Measurements from ENCODE around the gene RSL1D1.
"Not testable (repeated sequence)": the region's sequence is repeated elsewhere in the genome, so short reads cannot be mapped to it uniquely, and the experiment has no call there.

RSL1D1 gene

DNA sequence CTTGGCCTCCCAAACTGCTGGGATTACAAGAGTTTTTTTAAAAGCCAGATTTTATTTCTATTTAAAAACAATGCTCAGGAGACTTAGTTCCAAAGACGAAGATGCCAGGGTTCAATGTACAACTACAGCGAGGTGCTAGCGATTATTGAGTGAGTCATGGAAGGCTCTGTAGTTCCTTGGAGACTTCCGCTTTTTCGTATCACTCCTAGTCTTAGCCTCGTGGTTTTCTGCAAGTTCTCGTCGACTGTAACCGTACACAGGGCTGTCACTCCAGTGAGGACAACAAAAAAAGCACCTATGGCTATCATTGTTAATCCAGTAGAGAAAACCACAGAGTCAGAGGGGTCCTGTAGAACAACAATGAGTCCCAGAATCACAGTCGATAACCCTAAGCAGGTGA lies 31.5 kb downstream of the RSL1D1 start:
- DNase-seq (ENCODE audit: low spot score), result no peak
- TF ChIP-seq, protein P1, sequence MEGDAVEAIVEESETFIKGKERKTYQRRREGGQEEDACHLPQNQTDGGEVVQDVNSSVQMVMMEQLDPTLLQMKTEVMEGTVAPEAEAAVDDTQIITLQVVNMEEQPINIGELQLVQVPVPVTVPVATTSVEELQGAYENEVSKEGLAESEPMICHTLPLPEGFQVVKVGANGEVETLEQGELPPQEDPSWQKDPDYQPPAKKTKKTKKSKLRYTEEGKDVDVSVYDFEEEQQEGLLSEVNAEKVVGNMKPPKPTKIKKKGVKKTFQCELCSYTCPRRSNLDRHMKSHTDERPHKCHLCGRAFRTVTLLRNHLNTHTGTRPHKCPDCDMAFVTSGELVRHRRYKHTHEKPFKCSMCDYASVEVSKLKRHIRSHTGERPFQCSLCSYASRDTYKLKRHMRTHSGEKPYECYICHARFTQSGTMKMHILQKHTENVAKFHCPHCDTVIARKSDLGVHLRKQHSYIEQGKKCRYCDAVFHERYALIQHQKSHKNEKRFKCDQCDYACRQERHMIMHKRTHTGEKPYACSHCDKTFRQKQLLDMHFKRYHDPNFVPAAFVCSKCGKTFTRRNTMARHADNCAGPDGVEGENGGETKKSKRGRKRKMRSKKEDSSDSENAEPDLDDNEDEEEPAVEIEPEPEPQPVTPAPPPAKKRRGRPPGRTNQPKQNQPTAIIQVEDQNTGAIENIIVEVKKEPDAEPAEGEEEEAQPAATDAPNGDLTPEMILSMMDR (conservative IDR thresholded peaks at IDR 0.05; ENCODE audit: low read depth), result no peak
- ChIA-PET POLR2A (ENCODE audit: low non-redundant PET) (interaction anchor here (0.6 kb wide), 1 partner anchor 188 kb away, joined by 3 read pairs; no protein-coding TSS in a partner anchor), CTCF (no interaction called here)
- no peak overlapping the region for H3K27ac ChIP-seq

DNA sequence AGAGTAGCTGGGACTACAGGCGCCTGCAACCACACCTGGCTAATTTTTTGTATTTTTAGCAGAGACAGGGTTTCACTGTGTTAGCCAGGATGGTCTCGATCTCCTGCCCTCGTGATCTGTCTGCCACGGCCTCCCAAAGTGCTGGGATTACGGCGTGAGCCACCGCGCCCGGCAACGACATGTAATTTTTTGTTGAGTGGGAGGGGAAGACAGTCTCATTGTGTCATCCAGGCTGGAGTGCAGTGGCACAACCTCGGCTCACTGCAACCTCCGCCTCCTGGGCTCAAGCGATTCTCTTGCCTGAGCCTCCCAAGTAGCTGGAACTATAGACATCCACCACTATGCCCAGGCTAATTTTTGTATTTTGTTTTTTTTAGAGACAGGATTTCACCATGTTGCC lies 32.4 kb downstream of the RSL1D1 start:
- POLR2A ChIA-PET (ENCODE audit: low non-redundant PET), result interaction anchor here (0.7 kb wide), 1 partner anchor 18 kb away, joined by 3 read pairs; no protein-coding TSS in a partner anchor
- H3K27ac ChIP-seq; CTCF ChIA-PET; DNase-seq (ENCODE audit: low spot score): not testable (repeated sequence)

DNA sequence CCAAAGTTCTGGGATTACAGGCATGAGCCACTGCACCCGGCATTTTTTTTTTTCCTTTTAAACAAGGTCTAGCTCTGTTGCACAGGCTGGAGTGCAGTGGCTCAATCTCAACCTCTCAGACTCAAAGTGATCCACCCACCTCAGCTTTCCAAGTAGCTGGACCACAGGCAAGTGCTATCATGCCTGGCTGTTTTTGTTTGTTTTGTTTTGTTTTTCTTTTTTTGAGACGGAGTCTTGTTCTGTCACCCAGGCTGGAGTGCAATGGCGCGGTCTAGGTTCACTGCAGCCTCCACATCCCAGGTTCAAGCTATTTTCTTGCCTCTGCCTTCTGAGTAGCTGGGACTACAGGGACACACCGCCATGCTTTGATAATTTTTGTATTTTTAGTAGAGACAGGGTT lies 35.2 kb downstream of the RSL1D1 start:
- CTCF ChIA-PET, result no interaction called here
- H3K27ac ChIP-seq, result 0 out of 2 replicates have a peak overlapping the region, but pooled peaks have one; percentile 2
- POLR2A ChIA-PET (ENCODE audit: low non-redundant PET), result no interaction called here
- TF ChIP-seq, protein P1 (conservative IDR thresholded peaks at IDR 0.05; ENCODE audit: low read depth), result no peak
- DNase-seq (ENCODE audit: low spot score), result no peak

DNA sequence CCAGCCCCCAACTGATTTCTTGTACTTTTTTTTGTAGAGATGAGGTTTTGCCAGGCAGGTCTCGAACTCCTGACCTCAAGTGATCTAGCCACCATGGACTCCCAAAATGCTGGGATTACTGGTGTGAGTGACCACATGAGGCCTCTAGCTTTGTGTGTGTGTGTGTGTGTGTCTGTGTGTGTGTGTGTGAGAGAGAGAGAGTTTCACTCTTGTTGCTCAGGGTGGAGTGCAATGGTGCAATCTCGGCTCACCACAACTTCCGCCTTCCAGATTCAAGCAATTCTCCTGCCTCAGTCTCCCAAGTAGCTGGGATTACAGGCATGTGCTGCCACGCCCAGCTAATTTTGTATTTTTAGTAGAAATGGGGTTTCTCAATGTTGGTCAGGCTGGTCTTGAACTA lies 36.5 kb downstream of the RSL1D1 start:
- POLR2A ChIA-PET (ENCODE audit: low non-redundant PET); H3K27ac ChIP-seq; CTCF ChIA-PET; DNase-seq (ENCODE audit: low spot score): not testable (repeated sequence)

DNA sequence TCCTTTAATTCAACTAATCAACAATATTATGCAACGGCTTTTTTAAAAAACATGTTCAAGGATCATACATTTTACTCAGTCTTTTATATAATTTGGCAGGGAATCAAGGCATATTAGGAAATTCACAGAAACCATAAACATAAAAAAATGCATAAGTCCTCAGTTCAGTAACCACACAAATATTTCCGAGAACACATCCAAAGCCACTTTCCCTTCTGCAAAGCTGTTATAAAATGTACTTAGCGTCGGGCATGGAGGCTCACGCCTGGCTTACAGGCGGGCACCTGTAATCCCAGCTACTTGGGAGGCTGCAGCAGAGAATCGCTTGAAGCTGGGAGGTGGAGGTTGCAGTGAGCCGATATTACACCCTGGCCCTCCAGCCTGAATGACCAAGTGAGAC lies 44.6 kb downstream of the RSL1D1 start:
- H3K27ac ChIP-seq, result peak overlapping the region; percentile 40
- ChIA-PET POLR2A (ENCODE audit: low non-redundant PET) (no interaction called here), CTCF (no interaction called here)
- no peak for DNase-seq (ENCODE audit: low spot score)
- TF ChIP-seq, protein P1 (conservative IDR thresholded peaks at IDR 0.05; ENCODE audit: low read depth), result no peak

DNA sequence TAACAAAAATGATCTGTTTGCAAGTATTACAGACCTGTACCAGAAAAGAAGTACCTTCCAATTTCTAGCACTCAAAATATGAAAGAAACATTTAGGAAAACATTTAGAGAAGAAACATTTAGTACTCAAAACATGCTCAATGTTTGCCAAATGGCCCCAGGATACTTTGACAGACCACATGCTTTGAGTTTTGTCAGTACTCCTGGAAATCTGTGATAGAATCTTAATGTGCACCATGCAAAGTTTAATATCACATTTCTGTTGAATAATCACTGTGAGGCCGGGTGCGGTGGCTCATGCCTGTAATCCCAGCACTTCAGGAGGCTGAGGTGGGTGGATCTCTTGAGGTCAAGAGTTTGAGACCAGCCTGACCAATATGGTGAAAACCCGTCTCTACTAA lies 45.8 kb downstream of the RSL1D1 start:
- CTCF ChIA-PET, result no interaction called here
- TF ChIP-seq, protein P1 (conservative IDR thresholded peaks at IDR 0.05; ENCODE audit: low read depth), result no peak
- POLR2A ChIA-PET (ENCODE audit: low non-redundant PET), result no interaction called here

DNA sequence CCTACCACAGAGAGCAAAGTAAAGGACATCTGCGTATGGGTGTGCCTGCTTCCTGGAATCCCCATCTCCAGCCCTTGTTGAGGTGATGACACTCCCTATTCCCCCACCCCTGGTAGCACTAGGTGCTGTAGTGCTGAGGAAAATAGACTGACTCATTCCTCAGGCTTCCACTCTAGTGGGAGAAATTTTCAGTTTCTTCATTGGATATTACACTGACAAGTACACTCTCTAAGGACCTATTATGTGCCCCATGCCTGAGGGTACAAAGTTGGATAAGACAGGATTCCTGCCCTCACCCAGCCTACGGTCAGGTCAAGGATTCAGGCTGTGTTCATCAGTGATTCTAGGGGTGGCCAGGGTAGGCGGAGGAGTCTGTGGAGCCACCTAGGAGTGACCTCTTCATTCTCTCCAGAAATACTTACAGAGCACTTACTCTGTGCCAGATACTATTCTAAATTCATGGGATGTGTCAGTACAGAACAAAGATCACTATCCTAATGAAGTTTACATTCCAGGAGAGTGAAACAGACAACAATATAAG lies 49.8 kb downstream of the RSL1D1 start:
- TF ChIP-seq, protein P1 (conservative IDR thresholded peaks at IDR 0.05; ENCODE audit: low read depth), result no peak
- peak overlapping the region; percentile 95 for H3K27ac ChIP-seq
- DNase-seq (ENCODE audit: low spot score), result peak; percentile 72
- ChIA-PET POLR2A (ENCODE audit: low non-redundant PET) (no interaction called here), CTCF (no interaction called here)

More for the DNA sequence above, 45.8 kb downstream of the RSL1D1 start:
- DNase-seq (ENCODE audit: low spot score), result no peak
- no peak overlapping the region for H3K27ac ChIP-seq

DNA sequence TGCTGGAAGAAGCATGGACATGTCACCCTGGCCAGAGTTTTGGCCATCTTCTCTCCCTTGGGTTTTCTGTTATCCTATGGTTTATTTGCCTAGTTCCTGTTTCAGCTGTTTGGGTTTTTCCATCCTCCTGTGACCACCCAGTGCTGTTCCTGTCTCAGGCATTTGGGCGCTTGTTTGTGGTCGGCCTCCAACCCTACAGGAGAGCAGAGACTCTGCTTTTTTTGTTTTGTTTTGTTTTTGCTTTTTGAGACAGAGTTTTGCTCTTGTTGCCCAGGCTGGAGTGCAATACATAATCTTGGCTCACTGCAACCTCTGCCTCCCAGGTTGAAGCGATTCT lies 51.0 kb downstream of the RSL1D1 start:
- DNase-seq (ENCODE audit: low spot score), result no peak
- ChIA-PET POLR2A (ENCODE audit: low non-redundant PET) (interaction anchor here (0.6 kb wide), 1 partner anchor 54 kb away, joined by 9 read pairs; no protein-coding TSS in a partner anchor), CTCF (interaction anchor here (0.7 kb wide), 1 partner anchor 403 kb away, joined by 4 read pairs; no protein-coding TSS in a partner anchor)
- TF ChIP-seq, protein P1 (conservative IDR thresholded peaks at IDR 0.05; ENCODE audit: low read depth), result no peak
- peak overlapping the region; percentile 95 for H3K27ac ChIP-seq

Data from RWPE1 (cell line).